ENCODE data around the gene ZNF525.

DNA sequence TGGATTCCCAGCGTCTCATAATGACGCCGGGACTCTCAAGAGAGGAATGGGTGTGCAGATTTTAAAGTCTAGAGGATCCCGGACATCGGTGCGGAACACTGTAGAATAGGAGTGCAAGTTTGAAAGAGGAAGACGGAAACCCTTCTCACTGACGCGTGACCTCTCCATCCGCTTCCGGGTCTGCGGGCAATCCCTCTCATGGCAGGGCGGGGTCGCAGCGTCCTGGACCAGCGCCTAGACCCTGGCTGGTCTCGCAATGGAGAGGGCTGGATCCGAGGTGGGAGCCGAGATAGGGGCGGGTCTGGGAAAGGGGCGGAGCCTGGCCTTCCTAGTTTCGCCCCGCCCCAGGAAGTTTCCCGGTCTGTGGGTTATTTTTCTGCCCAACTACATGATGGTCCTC lies 36.5 kb upstream of the ZNF525 start:
- TF ChIP-seq, protein P1, sequence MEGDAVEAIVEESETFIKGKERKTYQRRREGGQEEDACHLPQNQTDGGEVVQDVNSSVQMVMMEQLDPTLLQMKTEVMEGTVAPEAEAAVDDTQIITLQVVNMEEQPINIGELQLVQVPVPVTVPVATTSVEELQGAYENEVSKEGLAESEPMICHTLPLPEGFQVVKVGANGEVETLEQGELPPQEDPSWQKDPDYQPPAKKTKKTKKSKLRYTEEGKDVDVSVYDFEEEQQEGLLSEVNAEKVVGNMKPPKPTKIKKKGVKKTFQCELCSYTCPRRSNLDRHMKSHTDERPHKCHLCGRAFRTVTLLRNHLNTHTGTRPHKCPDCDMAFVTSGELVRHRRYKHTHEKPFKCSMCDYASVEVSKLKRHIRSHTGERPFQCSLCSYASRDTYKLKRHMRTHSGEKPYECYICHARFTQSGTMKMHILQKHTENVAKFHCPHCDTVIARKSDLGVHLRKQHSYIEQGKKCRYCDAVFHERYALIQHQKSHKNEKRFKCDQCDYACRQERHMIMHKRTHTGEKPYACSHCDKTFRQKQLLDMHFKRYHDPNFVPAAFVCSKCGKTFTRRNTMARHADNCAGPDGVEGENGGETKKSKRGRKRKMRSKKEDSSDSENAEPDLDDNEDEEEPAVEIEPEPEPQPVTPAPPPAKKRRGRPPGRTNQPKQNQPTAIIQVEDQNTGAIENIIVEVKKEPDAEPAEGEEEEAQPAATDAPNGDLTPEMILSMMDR (IDR thresholded peaks at IDR 0.05) = no peak
- TF ChIP-seq EZH2 (IDR thresholded peaks at IDR 0.05) = no peak
